Posterior vena cava (tissue), 2 donors: Measurements from ENCODE around the gene HTT. TPM values are rescaled to one million over a fixed set of nuclear protein-coding genes. Genes with fewer than 3 reads are reported as not detected.
A peak's percentile ranks its signal among the peaks of the same experiment; 100 is the strongest.

Experiments
- DNase-seq: peaks from one replicate; pipeline ENCODE4 v3.0.0-alpha.2; 2020; ENCODE audit warnings: low spot score
- intact Hi-C, 2 donors: fragments of 100-400 bp; cut with DNase I; formaldehyde crosslinking; loops; one replicate each; pipeline versions ENCODE4 v1.14.1 to v1.14.2; 2022 to 2023
- total RNA-seq, 2 donors: library from RNA; stranded (reverse); fragmentation: NEBNext Ultra II Directional; extraction: Animal tissue kit (Norgen Biotek cat#: 25700); gene quantifications; one replicate each; pipeline ENCODE4 v1.2.1, GENCODE V29; 2021
- donor health status: DM: yes; HTN: yes; CAD: no.
- donor health status: DM: yes; HTN: yes; CAD: no.

Gene HTT
- total RNA-seq, 2 donors from 2014 or later: 47.4 to 49.0 TPM

DNA sequence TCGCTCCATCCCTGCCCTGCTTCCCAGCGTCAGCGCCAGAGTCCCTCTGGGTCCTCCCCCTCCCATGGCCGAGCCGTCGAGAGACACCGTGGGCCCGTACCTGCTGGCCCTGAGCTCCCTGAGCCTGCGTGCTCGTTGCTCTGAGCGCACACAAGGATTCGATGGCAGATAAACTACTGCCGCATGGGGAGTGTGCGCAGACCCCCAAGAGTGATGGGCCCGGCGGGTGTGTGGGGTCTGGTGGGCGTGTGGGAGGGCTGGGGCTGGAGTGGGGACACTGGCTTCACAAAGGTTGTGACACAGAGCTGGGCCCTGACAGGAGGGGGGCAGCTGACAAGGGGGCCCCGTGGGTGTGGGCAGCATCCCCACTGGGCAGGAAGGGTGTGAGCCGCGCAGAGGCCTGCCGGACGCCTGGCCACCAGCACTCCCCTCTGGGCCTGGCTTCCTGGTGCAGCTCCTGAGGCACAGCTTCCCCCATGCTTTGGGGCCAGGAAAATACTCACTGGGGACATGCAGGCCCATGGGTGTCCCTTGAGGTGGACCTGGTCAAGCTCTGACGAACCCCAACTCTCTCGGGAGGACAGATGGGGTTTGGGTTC, 213.6 kb downstream of the HTT start:
- intact Hi-C loops: no loop called here

GRCh38 chr4:3288571-3289094, 214.2 kb downstream of the HTT start:
- DNase-seq: no peak
- intact Hi-C loops: no loop called here

More for the DNA sequence above, 213.6 kb downstream of the HTT start:
- no peak for DNase-seq

- no peak for DNase-seq
- intact Hi-C loops: no loop called here
Observed at GRCh38 chr4:3290476-3290875, 216.0 kb downstream of the HTT start.

- no peak for DNase-seq
- intact Hi-C loops: no loop called here
Observed at GRCh38 chr4:3290889-3291321, 216.4 kb downstream of the HTT start.

DNA sequence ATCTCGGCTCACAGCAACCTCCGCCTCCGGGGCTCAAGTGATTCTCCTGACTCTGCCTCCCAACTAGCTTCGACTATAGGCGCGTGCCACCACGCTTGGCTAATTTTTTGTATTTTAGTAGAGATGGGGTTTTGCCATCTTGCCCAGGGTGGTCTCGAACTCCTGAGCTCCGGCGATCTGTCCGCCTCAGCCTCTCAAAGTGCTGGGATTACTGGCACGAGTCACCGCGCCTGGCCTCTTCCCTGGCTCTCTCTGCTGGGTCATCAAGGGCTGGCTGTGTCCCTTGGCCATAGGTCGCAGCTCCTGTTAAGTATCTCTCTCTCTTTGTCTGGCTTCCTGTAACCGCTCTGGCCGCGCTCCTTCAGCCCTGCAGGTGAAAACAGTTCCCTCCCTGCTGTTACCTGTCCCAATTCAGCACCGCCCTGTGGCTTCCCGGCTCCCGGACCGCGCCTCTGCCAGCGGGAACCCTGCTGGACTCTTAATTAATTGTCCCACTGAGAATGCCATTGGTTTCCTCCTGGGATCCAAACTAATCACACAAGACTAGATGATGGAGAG, 217.0 kb downstream of the HTT start:
- intact Hi-C loops: no loop called here
- no peak for DNase-seq

DNA sequence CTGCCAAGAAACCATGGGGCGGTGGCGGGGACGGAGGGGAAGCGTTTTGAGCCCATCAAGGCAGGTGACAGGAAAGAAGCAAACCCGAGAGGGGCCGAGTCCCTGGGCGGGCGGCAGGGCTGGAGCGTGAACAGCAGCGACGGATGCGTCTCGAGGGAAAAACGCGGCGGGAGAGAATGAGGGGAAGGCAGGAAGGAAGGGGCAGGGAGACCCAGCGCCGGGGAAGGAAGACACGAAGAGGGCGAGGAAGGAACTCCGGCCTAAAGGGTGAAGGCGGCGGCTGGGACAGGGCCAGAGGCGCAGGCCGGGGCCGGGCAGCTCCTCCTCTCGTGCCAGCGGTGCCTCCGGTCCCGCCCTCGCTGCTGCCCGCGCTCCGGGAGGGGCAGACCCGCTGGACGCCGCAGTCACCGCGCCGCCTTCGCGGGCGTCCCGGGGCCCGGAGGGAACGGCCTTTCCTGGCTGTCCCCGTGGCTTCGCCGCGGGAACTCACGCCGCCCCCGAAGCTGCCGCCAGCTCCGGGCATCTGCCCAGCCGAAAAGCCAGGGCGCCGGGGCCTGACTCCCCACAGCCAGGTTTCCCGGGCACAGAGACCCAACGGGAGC, 217.6 kb downstream of the HTT start:
- intact Hi-C loops: no loop called here
- peak; percentile 90 for DNase-seq

- intact Hi-C loops: no loop called here
Observed at GRCh38 chr4:3292571-3293400, 218.3 kb downstream of the HTT start, which contains the start of gene RGS12. Gene RGS12 (plus strand): TSS chr4:3293021. CDS start chr4:3316171, 23,150 bp downstream.

More at GRCh38 chr4:3292571-3293400, 218.3 kb downstream of the HTT start, which contains the start of gene RGS12:
- DNase-seq: peak; percentile 98

Other genes starting within 250 kb of the HTT start
- gene ADD1, start 230.8 kb upstream of the HTT start, total RNA-seq: 100 to 1,000 TPM; 297 to 327 TPM
- gene NOP14, start 111.3 kb upstream of the HTT start, total RNA-seq: 10 to 100 TPM; 16.1 to 20.5 TPM
- gene GRK4, start 111.1 kb upstream of the HTT start, total RNA-seq: 1 to 10 TPM; 5.6 to 8.0 TPM
- not detected for gene HTT-AS, start 143 bp upstream of the HTT start, total RNA-seq
- 1 to 10 TPM in 1 of 2 donors, under 1 TPM in 1; 0.71 to 1.1 TPM for gene MSANTD1, start 174.5 kb downstream of the HTT start, total RNA-seq
- gene RGS12, start 218.3 kb downstream of the HTT start, total RNA-seq: 10 to 100 TPM; 18.7 to 19.5 TPM